GM18508 (cell line): ENCODE measurements around the gene SCNN1A.

Experiments used
- ATAC-seq: cut with Tn5 transposase; IDR thresholded peaks from one replicate; pipeline ENCODE4 v1.9.1; 2021; ENCODE audit warnings: moderate number of reproducible peaks; ENCODE audit not compliant: insufficient read depth, unreplicated experiment

Gene SCNN1A

DNA sequence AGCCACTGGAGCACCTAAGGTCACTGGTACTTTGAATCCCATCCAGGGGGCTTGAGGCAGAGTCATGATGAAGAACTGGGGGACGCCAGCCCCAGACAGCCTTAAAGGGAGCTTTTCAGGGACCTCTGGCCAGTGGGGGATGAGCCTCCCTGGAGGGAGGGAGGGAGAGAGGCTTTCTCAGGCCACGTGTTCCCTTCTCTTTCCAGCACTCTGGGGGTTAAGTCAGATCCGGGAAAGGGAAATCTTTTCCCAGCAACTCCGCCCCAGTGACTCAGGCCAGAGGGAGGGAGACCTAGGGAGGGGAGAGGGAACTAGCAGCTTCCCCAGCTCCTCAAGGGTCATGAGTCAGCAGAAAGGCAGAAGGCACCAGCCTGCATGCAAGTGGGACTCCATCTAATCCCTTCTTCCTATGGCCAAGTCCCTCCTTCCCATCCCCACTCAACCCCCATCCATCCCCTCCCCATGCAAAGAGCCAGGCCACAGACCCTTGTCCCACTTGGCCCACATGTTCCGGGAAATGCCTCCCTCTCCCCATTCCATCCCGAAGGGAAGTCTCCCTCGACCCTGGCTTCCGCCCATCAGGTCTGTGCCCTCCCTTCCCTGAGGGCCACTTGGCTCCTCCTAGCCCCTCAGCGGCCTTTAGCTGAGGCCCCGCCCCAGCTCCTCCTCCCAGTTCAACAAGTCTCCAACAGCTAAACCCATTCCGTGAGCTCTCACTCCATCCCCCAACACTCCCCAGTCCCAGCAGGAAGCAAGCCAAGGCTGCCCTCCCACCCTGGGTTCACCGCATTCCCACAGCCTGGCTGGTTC is 39.1 kb downstream of the SCNN1A start:
- ATAC-seq, result no peak

DNA sequence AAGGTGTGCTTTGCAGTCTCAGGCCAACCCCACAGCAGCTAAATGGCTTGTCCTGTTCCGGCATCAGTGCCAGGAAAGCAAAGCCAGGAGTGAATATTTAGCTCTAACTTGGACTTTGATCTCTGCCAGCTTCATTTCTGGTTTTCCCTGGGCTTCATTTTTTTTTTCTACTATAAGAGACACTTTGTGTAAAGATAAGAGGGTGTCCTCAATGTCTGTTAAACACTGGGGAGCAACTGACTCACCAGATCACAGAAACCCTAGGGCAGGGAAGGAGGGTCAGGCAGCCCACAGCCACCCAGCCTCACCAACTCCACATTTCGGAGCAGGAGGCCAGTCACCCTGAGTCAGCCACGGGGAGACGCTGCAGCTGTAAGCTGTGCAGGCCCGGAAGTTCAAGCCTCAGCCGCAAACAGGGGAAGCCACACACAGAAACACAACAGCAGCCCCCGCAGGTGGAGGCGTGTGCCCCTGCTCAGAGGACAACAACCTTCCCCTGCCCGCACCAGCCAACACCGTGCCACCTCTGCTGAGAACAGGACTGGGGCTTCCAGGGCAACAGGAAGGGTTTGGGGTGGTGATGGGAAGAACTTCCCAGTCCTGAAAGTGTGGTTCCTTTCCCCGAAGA is 39.8 kb downstream of the SCNN1A start:
- no peak for ATAC-seq

DNA sequence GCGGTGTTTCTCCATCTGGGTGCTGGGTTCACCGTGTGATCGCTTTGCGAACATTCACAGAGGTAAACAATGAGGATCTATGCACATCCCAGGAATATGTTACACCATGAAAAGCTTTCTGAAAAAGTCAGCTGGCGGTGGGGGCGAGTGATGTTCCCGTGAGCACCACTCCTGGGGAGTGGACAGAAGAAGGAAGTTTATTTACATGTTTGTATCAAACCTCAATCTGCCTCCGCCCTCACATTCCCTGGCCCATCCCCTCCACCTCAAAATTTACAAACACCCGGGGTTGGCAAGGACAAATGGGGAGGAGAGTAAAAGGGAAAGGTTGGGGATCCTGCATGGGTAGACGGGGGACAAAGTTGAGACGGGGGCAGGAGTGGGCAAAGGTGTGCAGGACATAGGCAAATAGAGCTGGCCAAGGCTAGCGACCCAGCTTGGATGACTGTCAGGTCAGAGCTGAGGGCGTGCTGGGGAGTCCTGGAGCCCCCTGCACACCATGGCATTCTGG is 40.4 kb downstream of the SCNN1A start:
- no peak for ATAC-seq

DNA sequence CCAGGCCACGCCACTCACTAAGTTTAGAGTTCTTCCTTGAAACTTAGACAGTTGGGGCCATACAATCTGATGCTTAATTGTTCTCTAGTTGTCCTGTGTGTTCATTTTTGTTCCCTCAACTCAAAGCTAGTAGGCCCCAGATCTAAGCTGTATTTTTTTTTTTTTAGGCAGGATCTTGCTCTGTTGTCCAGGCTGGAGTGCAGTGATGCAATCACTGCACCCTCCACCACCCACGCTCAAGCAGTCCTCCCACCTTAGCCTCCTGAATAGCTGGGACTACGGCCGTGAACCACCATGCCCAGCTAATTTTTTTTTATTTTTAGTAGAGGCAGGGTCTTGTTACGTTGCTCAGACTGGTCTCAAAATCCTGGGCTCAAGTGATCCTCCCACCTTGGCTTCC is 41.0 kb downstream of the SCNN1A start:
- ATAC-seq, result no peak

DNA sequence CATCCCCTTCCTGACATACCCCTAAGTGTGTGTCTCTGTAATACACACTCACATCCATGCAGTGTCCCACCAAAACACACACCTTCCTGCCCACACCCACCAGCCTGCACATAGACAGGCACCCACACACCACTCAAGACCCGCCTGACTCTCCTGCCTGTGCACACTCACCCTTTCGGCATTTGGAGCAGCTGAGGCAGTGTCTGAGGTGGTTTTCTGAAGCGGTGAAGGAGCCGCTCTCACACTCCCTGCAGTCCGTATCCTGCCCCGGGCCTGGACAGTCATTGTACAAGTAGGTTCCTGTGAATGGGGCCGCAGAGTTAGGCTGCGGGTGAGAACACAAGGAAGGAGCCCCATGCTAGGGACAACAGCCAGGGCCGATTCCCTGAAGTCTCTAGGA is 41.8 kb downstream of the SCNN1A start:
- ATAC-seq, result no peak

DNA sequence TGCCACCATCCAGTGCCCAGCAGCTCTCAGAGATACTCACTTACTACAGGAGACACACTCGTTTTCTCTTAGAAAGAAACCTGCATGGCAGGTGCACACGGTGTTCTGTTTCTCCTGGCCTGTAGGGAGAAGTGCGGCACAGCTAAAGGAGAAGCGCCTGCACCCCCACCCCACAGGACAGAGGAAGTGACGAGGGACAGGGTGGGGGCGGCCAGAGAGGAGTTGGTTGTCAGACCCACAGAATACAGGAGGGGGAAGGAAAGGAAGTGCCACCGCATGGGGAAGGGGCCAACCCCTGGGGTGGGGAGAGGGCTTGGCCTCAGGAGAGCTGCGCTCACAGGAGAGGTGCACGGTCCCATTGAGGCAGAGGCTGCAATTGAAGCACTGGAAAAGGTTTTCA is 42.3 kb downstream of the SCNN1A start:
- ATAC-seq, result no peak

DNA sequence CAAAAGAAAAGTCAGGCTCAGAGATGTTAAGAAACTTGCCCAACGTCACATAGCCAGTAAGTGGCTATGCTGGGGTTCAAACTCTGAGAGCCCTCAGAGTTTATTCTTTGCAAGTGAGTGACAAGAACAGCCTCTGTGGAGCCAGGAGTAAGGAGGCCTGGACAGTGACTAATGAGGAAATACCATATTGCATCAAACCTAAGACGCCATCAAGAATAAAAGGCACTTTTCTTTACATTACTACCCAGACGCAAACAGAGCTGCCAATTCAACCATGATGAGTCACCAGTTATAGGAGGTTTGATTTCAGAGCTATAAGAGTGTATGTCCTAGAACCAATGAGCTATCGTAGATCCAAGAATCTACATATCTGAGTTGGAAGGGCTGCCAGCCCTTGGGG is 42.9 kb downstream of the SCNN1A start:
- ATAC-seq, result no peak

DNA sequence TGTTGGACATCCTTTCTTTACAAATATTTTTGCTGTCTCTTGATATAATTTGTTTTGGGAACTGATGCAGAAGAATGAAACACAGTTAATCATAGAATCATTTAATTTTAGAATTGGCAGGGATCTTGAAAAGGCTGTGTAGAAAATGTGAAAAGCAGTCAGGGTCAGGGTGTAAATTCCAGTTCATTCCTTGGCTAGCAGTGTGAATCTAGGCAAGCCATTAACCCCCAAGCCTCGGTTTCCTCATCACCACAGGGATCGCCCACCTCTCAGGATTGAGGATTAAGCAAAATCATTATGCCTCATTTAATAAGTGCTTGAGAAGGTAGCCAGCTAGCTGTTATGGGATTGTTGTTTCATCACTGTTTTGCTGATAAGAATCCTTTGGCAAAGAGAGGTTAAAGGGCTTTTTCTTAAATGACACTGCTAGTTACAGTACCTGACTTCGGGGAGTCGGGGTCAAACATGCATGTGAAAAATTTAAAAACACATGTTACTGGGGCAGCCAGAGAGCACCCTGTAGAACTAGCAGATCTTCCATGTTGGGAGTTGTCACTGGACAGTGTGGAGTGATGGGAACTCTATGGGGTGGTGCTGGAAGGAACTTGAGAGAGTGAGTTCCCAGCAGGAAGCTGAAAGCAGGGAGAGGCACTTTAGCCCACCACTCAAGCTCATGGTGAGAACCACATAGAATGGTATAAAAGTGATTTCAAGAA is 44.2 kb downstream of the SCNN1A start:
- no peak for ATAC-seq

DNA sequence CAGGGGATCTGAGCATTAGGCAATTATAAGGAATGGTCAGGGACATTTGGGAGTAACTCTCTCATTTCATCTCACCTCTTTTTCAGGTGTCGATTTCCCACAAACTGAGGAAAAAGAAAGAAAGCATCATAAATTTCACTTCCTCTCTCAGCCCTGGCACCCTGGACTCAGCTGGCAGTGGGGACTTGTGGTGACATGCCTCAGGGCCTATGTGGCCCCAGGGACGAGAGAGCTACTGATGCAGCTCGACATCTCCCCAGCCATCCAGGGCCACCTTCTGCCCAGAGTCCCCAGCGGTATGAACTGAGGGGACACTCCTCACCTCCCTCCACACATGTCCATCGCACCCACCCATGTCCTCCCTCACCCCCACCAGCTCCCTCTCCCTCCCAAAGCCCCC is 45.2 kb downstream of the SCNN1A start:
- ATAC-seq, result no peak

DNA sequence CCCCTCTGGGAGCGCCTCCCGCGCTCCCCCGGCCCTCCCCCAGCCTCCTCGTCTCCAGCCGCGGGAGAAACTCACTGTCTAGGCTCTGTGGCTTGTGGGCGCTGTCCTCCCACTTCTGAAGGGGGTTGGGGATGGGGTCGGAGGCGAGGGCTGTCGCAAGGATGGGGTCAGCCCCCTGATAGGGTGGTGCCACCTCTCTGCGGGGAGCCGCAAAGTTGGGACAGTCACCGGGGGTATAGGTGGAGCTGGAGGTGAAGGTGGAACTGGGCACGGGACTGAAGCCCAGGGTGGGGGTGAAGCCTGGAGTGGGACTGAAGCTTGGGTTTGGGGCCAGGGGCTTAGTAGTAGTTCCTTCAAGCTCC is 45.7 kb downstream of the SCNN1A start:
- no peak for ATAC-seq

DNA sequence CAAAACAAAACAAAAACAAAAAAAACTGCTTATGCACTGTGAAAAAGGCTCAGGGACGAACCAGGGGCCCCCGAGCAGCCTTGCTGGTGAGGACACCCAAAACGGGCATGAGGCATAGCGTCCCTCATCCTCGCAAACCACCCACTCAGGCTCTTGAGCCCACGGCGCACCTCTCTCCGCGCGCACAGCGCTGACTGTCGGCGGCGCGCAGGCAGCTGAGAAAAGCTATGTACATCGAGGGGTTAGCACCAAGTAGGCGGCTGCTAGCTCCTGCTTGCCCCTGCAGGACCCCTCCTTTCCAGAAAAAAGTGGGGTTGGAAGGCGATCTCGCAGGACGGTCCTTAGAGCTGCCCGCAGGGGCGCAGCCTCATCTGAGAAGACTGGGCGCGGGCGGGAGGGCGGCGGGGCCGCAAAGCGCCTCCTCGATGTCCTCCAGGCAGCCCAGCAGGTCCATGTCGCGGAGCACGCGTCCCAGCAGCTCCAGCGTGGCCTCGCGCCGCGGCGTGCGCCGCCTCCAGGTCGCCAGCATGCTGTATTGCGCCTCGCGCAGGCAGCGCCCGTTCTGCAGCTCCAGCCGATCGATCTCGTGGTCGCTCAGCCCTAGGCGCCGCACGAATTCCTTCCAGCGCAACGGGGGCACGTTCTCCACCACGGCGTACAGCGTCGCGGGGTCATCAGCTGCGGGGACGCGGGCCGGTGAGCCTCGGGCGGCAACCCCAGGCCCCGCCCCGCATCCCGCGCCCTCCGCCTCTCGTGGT is 46.2 kb downstream of the SCNN1A start:
- ATAC-seq, result no peak

DNA sequence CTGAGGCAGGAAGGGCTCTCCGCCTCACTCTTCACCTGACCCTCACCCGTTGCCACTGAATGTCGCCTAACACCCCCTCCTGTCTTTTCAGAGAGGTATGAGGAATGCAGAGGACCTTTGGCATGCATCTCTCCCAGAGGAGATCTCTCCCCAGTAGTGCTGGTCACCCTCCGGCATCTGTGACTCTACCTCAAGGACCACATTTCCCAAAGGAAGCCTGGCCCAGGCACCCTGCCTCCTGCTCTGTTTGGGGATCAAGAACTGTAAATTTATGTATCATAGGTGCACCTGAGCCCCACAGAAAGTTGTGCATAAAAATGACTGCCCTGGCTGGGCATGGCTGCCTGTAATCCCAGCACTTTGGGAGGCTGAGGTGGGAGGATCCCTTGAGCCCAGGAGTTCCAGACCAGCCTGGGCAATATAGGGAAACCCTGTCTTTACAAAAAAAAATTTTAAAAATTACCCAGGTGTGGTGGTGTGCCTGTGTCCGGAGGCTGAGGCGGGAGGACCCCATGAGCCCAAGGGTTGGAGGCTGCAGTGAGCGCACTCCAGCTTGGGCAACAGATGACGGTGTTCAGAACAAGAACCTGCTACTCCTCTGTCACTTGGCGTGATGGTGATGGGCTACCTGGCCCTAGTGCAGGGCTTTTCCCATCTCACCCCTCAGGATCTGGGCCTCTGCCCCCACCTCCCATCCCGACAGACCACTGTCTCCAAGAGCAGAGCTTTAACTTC is 47.2 kb downstream of the SCNN1A start:
- no peak for ATAC-seq

DNA sequence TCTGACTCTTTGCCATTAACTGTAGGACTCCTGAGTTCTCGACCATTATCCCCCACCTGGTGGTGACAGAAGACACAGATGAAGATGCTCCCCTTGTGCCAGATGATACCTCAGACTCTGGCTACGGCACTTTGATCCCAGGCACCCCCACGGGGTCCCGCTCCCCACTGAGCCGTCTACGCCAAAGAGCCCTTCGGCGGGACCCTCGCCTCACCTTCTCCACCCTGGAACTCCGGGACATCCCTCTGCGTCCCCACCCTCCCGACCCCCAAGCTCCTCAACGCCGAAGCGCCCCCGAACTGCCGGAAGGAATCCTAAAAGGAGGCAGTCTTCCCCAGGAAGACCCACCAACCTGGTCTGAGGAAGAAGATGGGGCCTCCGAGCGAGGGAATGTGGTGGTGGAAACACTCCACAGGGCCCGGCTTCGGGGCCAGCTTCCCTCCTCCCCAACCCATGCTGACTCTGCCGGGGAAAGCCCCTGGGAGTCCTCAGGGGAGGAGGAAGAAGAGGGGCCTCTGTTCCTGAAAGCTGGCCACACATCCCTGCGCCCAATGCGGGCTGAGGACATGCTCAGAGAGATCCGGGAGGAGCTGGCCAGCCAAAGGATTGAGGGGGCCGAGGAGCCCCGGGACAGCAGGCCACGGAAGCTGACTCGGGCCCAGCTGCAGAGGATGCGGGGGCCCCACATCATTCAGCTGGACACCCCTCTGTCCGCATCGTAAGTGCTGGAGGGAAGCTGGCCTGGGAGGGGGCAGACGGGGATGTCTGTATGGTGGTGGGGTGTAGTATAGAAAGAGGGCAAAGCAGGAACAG is 47.9 kb downstream of the SCNN1A start:
- ATAC-seq, result no peak

DNA sequence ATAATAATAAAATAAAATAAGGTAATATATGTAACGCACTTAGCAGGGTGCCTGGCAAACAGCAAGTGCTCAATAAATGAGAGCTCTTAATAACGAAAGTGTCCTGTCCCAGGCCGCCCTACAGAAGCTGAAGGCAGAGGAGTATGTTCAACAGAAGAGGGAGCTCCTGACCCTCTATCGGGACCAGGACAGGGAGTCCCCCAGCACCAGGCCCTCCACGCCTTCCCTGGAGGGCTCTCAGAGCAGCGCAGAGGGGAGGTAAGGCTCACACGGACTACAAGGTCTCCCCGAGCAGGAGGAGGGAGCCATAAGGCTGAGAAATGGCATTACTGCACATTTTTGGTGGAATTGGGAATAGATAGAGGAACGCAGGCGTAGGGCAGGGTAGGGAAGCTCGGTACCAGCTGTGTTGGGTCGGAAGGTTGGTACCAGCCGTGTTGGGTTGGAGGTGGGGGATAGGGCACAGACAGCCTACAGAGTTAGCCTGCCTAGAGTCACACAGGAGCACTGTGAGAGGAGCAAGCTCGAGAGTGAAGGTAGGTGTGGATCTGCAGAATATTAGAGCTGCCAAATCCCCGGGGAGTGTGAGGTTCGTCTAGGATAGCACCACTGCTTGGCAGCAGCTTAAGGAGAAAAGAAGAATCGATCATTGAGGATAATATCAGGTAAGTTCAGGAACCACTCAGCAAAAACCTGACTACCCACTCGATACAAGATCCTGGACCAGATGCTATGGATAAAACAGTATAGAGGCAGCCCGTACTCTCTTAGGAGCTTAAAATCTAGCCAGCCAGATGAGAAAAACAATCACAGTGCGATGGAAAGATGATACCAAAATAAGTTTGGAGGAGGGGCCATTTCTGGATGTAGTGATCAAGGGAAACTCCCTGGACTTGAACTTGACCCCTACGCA is 48.8 kb downstream of the SCNN1A start:
- ATAC-seq, result no peak

DNA sequence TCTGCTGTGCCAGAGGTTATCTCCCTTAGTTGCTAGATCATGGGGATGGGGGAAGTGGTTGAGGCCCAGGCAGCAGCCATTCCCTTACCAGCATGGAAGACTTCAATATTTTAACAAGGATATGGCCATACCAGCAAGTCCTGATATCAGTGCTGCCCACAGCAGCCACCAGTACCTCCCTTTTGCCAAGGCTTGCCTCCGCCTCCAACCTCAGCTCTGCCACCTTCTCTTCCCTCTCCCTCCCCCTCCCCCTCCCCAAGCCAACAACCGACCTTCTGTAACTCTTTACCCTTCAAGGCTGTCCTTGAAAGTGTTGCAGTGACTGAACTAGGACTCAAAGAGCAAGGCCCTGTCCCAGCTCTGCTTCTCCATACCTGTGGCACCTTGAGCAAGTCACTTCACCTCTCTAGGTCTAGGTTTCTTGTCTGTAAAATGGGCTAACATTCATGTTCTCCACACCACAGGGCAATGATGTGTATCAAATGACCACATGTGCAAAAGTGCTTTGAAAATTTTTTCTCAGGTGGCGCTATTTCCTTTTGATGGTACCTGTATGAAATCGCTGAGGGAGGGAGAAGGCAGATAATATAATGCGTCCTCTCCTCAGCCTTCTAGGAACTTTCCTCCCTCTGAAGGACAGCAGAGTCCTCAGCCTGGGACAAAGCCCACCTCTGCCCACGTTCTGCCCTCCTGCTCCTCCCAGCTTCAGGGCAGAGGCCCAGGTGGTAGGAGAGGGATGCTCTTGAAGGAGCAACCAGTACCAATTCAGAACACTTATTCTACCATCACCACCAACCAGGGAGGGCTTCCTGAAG is 50.2 kb downstream of the SCNN1A start:
- ATAC-seq, result no peak

DNA sequence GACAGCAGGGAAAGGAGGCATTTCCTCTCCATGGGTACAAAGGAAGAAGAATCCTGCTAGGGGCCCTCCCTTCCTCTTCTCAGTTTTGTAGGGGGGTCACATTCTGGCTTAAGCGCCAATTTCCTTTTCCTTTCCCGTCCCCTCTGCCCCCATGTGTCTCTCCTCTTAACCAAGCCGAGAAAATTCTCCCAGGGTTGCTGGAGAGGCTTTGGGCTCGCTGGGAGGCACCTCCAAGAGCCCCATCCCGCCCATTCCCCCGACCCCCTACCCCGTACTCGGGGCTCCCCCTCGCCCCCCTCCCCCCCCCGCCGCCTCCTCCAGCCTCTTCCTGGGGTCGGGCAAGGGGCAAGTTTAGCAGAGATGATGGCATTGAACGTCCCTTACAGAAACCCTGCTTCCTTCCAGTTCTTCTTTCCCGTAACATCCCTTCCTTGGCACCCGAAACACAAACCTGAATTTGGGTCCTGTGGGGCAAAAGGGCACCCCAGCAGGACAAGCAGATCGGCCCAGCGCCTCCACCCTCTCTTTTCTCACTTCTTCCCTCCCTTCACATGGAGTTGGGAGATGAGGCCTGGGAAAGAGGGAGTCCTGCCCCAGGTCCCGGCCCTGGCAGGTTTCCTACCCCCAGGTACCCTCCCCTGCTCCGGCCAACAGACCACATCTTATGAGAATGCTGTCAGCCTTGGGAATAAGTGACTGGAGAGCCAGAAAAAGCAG is 51.2 kb downstream of the SCNN1A start:
- no peak for ATAC-seq
